Measurements from ENCODE around the gene LHPP.

DNA sequence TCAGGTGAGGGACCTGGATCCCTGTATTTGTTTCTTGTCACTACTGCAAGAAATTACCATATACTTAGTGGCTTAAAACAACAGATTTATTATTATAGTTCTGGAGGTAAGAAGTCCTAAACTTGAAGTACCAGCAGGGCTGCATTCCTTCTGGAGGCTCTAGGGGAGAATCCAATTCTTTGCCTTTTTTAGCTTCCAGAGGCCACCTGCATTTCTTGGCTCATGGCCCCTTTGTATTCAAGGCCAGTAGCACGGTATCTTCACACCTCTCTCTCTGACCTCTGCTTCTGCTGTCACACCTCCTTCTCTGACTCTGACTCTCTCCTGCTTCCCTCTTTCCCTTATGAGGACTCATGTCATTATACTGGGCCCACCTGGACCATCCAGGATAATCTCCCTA lies 2.2 kb upstream of the LHPP start:
- TF ChIP-seq, protein P1, sequence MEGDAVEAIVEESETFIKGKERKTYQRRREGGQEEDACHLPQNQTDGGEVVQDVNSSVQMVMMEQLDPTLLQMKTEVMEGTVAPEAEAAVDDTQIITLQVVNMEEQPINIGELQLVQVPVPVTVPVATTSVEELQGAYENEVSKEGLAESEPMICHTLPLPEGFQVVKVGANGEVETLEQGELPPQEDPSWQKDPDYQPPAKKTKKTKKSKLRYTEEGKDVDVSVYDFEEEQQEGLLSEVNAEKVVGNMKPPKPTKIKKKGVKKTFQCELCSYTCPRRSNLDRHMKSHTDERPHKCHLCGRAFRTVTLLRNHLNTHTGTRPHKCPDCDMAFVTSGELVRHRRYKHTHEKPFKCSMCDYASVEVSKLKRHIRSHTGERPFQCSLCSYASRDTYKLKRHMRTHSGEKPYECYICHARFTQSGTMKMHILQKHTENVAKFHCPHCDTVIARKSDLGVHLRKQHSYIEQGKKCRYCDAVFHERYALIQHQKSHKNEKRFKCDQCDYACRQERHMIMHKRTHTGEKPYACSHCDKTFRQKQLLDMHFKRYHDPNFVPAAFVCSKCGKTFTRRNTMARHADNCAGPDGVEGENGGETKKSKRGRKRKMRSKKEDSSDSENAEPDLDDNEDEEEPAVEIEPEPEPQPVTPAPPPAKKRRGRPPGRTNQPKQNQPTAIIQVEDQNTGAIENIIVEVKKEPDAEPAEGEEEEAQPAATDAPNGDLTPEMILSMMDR (IDR thresholded peaks at IDR 0.05), result no peak
- TF ChIP-seq POLR2A (IDR thresholded peaks at IDR 0.05), result no peak
